ENCODE measurements around the gene POLDIP2. TPM values are rescaled to one million over a fixed set of nuclear protein-coding genes. Genes with fewer than 3 reads are reported as not detected.

Gene POLDIP2, protein sequence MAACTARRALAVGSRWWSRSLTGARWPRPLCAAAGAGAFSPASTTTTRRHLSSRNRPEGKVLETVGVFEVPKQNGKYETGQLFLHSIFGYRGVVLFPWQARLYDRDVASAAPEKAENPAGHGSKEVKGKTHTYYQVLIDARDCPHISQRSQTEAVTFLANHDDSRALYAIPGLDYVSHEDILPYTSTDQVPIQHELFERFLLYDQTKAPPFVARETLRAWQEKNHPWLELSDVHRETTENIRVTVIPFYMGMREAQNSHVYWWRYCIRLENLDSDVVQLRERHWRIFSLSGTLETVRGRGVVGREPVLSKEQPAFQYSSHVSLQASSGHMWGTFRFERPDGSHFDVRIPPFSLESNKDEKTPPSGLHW
- 66.9 and 72.3 TPM in 2 replicates for total RNA-seq

DNA sequence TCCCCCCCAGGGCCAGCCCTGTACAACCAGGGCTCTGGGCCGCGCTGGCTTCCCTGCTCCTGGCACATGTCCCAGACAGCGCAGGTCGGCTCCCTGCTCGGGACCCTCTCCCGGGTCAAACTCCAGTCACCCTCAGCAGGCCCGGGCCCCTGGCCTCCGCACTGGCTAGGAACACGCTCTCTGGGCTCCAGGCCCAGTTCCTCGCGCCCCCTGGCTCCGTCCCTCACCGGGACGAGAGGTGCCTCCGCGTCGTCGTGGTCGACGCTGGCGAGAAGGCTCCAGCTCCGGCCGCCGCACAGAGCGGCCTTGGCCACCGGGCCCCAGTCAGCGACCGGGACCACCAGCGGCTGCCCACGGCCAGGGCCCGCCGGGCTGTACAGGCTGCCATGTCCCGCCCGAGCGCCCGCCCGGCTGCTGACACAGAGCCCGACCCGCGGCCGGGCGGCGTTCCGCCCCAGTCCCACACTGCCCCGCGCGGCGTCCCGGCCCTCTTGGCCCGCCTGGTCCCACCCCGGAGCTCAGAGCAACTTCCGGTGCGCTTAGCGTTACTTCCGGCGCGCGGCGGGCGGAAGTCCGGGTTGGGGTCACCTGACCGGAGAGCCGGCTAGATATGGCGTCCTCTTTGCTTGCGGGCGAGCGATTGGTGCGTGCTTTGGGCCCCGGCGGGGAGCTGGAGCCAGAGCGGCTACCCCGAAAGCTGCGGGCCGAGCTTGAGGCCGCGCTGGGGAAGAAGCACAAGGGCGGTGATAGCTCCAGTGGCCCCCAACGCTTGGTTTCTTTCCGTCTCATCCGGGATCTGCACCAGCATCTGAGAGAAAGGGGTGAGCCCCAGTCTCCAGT is at the start of gene POLDIP2:
Gene POLDIP2 (minus strand): TSS at position 467 of the 840 bp plus-strand sequence. CDS start 79 bp downstream, at position 388.
- peak; percentile 84 to 96 for DNase-seq (ENCODE audit: low read depth in 2 of 2)

DNA sequence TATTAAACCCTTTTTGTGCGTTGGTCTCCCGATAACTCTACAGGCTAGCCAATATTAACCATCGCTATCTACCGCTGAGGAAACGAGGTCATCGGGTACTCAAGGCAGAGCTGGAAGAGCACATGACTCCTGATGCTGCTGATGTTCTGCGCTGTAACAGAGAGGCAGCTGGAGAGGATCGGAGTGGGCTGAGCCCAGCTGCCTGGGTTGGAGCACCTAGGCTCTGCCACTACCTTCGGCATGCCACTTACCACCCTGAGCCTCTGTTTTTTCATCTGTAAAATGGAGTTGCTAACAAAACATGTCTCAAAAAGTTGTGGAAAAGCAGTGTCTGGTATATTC is 49.1 kb upstream of the POLDIP2 start:
- DNase-seq (ENCODE audit: low read depth in 2 of 2) = no peak

DNA sequence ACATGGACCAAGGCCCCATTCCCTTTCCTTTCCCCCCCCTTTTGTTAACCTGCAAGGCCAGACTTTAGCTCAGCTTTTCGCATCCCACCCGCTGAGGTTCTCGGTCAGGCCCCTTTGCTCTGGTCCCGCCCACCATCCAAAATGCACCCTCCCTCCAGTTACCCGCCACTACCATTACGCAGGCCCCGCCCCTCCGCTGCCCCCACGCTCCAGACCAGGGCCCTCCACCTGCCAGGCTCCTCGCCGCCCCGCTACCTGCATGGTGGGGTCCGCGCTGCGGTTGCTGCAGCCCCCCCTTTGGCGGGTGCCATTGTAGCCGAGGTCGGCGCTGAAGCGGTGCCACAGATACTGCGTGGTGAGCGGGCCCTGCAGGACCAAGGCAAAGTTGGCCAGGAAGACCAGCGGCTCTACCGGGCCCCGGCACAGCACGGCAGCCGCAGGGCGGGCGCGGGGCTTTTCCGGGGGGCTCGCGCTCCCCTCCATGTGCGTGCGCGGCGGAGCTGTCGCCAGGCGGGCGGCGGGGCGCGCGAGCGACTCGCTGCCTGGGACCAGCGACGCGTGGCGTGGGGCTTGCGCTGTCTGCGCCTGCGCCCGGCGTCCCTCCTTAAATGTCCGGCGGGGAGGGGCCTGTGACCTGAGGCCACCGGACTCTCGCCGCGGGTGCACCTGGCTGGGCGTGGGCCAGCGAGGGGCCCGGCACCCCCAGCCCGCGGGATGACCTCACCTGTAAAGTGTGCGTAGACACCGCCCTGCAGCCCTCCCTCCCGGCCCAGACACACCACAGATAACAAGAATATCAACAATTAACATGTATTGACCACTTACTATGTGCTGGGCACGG is 48.5 kb upstream of the POLDIP2 start, which contains the start of gene SLC46A1:
Gene SLC46A1 (minus strand): TSS at position 581 of the 841 bp plus-strand sequence. CDS start 98 bp downstream, at position 483.
- DNase-seq (ENCODE audit: low read depth in 2 of 2) = no peak

DNA sequence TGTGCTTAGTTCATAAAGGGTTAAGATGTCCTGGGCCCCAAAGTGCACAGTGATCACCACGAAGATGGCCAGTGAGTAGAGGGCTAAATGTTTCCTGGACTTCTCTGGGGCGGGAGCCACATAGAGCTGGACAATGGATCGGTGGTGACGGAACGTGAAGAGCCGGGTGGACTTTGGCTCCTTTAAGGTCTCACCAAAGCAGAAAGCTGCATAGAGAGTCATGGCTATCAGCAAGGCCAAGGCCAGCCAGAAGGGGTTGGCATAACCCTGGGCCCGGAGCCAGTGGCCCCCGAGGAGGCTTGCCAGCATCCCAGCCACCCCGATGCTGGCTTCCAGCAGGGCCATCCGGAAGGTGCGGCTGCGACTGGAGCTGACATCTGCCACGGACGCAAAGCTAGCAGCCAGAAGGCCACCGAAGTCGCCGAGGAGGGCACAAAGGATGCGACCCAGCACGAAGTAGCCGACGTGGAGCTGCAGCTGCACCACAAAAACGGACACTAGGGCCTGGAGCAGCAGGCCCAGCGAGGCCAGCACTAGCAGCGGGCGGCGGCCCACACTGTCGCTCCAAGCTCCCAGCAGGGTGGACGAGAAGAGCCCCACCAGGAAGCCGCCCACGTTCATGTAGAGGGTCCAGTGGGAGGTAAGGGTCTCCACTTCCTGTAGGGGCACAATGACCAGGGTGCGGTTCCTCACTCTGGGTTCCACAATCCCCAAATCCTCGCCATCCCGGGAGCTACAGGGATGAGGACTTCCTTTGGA is 47.7 kb upstream of the POLDIP2 start:
- DNase-seq (ENCODE audit: low read depth in 2 of 2) = no peak

DNA sequence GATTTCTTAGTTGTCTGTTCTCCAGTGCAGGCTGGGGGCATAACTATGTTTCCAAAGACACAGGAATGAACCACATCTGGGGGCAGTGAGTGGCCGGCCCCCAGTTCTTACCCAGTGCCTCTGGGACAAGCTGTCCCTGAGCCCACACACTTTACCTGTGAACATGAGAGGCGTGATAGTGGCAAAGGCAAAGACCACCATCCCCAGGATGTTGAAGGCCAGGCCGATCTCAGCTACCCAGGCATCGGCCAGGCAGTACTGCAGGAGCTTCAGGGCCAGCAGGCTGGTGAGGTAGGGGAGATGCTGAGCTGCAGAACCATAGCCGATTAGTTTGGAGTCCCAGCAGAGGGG is 47.1 kb upstream of the POLDIP2 start:
- DNase-seq (ENCODE audit: low read depth in 2 of 2) = no peak

DNA sequence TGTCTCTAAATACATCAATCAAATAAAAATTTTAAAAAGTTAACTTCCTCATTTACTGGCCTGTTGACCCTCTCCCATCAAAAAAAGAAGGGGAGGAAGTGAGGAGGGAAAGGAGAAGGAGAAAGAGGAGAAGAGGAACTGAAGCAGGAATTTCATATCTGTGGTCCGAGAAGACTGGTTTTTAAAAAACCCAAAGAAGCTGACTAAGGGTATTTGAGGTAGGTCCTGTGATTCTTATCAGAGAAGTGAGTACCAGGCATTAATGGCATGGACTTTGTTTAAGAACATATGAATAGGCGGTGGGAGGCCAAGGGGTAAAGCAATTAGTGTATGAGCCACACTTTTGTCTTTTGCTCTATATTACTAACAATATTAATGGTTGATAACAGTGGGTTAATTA is 46.7 kb upstream of the POLDIP2 start:
- no peak for DNase-seq (ENCODE audit: low read depth in 2 of 2)

DNA sequence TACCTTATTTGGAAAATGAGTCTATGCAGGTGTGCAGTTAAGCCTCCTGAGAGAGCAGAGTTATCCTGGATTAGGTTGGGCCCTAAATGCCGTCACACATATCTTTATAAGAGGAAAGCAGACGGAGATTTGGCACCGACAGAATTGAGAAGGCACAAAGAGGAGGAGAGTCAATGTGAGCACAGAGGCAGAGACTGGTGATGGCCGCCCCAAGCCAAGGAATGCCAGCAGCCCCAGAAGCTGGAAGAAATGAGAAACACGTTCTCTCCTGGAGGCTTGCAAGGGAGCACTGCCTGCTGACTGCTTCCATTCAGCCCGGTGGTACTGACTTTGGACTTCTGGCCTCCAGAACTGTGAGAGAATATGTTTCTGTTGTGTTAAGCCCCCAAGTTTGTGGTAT is 45.5 kb upstream of the POLDIP2 start:
- DNase-seq (ENCODE audit: low read depth in 2 of 2) = no peak

DNA sequence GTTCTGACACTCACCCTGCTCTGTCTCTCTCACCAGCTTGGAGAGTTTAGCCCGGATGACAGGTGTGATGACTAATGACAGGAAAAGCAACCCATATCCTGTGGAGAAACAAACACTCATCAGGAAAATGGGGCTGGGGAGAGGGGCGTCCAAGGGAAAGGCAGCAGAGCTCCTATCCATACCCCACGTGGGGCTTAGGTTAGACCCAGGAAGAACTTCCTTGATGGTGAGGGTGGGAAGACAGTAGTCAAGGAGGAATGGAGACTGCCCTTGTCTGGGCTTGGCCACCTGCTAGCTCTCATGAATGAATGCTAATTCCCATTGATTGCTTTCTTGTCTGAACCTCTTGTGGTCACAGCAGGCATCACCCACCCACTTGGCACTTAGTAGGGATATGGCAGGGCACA is 44.9 kb upstream of the POLDIP2 start:
- no peak for DNase-seq (ENCODE audit: low read depth in 2 of 2)

DNA sequence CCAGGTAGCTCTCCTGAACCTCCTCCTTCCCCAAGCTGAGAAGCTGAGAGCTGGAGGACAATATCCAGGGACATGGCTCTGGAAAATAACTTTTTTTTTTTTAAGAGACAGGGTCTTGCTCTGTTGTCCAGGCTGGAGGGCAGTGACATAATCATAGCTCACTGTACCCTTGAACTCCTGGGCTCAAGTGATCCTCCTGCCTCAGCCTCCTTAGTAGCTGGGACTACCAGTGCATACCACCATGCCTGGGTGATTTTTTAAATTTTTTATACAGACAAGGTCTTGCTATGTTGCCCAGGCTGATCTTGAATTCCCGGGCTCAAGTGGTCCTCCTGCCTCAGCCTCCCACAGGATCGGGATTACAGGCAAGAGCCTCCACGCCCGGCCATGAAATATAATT is 42.5 kb upstream of the POLDIP2 start:
- no peak for DNase-seq (ENCODE audit: low read depth in 2 of 2)

DNA sequence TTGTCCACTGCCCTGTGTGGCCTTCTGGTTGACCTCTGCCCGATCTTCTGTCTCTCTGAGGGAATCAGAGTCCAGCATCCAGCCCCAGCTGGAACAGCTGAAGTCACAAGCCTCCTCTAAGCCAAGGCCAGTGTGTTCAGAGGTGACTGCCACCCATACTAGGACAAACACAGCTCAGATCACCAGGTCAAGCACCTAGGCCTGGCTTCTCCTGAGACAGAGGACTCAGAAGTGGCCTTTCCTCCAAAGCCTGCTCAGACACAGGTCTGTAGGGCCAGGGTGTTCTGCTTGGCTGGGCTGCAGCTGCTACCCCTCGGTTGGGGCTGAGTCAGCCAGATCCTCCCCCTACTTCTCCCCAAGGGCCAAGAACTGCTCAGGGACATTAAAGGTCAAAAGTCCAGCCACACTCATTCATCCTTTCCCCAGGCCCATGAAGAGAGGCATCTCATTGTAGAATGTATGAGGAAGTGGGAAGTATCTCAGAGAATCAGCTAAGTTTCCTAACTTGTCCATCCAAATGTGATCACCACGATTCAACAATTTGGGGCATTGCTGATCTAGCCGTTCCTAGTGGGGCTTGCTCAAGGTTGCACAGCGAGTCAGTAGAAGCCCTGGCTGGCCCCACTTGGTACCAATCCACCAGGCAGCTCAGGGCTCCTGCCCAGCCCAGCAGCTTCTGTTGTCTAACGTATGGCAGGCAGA is 41.1 kb upstream of the POLDIP2 start:
- DNase-seq (ENCODE audit: low read depth in 2 of 2) = no peak

DNA sequence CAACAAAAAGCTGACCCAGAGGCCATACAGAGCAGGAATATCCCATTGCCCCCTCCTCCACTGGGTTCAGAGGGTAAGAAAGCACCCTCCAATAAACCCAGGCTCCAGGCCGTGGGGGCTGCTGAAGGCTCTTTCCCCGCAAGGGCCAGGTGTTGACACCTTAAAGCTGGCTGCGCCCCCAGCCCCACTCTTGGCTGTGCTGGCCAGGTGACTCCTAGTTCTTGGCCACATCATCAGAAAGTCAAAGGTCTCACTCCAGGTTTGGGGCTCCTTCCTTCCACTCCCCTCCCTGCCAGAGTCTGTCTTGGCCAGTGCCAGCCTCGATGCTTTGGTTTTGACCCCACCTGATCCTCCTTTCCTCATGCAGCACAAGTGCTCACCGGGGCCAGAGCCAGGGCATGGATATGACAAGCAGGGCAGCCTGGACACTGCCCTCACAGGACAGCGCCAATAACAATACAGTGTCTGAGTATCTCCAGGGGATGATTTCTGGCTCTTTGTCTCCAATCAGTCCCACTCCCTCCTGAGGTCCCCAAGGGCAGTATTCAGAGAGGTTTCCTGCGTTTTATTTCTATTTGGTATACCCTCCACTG is 40.5 kb upstream of the POLDIP2 start:
- no peak for DNase-seq (ENCODE audit: low read depth in 2 of 2)

DNA sequence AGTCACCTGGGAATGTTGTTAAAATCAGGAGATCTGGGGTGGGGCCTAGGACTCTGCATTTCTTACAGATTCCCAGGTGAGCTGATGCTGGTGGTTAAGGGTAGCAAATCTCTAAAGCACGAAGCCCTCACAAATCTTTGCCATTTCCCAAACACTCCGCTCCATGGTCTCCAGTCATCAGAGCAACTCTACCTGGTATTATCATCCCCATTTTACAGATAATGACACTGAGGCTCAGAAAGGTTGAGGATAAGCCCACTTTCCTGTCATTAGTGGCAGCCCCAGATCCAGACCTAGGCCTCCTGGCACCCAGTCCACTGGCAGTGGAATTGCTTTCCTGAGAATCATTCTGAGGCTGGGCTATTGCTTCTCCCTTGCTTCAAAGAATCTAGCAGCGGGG is 39.9 kb upstream of the POLDIP2 start:
- DNase-seq (ENCODE audit: low read depth in 2 of 2) = no peak

DNA sequence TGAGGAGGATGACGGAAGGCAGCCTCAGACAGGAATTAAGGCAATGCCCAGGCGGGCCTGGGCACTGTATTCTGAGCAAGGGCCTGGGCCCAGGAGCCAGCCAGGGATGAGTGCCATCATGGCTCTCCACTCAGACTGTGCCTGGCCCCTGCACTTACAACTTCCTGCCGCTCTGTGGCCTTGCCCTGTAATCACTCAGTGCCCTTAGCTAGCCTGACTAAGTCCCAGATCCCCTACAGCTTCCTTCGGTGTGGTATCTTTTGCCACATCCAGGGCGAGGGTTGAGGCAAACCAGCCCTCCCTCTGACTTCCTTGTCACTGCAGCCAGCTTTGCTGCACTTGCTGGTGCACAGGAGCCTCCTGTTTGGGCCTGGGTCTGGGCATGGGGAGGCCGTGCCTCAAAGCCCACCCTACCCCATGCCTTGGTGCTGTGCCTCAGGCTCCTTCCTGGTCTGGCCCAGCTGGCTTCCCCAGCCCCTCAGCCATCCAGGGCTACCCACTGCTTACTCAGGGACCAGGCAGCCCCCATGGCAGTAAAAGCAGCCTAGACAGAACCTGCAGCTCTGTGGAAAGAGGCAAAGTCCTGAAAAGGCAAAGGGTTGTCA is 39.4 kb upstream of the POLDIP2 start:
- DNase-seq (ENCODE audit: low read depth in 2 of 2) = no peak

DNA sequence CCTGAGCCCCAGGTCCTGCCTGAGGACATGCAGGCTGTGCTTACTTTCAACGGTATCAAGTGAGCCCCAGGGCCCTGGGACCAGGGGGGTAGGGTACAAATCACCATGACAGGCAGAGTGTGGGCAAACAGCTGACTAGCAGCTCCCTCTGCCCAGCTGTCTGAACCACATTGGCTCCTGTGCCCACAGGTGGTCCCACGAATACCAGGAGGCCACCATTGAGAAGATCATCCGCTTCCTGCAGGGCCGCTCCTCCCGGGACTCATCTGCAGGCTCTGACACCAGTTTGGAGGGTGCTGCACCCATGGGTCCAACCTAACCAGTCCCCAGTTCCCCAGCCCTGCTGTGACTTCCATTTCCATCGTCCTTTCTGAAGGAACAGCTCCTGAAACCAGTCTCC is 38.6 kb upstream of the POLDIP2 start:
- DNase-seq (ENCODE audit: low read depth in 2 of 2) = no peak

DNA sequence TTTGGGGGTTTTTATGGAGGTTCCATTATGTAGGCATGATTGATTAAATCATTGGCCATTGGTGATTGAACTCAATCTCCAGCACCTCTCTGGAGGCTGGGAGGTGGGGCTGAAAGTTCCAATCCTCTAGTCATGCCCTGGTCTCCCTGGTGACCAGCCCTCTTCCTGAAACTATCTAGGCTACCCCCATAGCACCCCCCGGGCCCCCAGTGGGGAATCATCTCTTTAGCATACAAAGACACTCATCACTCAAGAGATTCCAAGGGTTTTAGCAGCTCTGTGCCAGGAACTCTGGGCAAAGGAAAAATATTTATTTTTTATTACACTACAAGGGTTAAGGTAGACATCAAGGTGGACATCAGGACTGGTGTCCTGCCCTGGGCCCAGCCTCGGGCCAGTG is 38.1 kb upstream of the POLDIP2 start:
- DNase-seq (ENCODE audit: low read depth in 2 of 2) = no peak

DNA sequence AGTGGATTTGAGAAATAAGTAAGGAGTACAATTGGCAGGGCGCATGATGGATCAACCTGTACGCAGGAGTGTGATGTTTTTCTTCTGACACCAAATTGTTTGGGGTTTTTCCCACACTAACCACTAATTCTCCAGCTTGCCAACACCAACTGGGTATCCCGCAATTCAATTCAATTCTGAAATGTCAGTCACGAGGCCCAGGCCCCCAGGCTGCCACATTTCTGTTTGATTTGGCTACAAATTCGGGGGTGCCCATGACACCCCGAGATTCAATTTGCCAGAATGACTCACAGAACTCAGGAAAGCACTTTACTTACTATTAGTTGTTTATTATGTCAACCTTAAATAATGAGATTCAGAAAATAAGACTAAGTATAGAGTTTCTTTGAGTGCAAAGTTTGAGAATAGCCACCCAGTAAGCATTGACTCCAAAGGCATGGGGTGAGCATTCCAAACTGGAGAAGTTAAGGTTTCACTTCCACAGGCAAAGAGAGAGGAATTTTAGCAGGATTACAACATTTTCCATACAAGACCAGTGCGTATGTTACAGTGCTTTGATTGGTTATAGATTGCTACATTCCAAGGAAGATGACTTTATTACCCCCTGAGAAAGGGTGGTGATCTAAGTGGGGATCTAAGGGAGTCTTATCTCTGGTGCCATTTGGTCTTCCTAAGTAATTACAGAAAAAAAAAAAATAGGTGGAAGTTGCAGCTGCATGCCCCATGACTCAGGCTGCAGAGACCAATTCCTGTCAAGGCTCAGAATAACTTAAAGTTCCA is 37.2 kb upstream of the POLDIP2 start:
- DNase-seq (ENCODE audit: low read depth in 2 of 2) = peak in 1 of 2 donors; percentile 53

DNA sequence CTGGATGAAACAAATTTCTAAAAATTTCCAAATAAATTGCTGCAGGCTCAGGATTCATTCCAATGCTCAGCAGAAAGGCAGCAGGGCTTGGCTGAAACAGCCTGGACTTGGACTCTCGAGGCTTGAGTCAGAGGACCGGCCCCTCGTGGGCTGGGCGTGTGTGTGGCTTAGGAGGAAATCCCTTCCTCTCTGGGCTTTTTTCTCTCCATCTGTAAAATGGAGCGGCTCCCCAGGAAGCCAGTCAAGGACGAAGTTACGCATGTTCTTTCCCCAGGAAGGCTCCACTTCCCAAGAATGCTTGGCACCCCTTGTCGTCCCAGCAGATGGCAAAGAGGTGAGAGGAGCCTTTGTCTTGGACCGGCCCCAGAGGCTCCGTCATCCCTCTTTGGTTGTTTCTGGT is 35.2 kb upstream of the POLDIP2 start:
- no peak for DNase-seq (ENCODE audit: low read depth in 2 of 2)

DNA sequence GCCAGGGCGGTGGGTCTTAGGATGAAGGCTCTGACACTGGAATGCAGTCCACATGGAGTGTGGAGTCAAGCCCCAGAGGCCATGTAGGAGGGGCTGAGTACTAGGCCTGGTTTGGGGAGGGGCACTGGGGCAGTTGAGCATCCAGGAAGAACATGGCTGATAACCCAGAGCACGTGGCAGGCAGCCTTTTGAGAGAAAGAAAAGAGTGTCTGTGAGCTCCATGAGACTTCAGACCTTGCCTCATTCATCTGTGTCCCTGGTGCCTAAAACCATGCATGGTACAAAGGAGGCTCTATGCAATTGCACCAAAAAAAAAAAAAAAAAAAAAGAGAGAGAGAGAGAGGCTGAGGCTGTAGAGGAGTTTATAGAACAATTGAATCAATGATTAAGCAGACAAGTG is 34.1 kb upstream of the POLDIP2 start:
- no peak for DNase-seq (ENCODE audit: low read depth in 2 of 2)

DNA sequence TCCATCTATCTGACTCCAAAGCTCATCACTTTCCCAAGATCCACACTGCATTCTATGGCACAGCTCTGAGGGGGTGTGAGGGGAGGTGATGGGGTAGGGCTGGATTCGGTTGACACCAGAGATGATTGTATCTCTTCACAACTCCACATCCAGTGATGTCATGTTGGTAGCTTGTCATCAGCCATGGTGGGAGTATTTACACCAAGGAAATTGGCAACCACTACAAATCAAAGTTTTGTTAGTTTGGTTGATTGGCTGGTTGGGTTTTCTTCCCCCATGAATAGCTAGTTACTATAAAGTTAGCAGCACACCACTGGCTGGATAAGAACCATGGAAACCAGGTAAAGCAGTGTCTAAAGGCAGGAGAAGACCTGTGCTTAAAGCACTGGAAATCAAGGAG is 33.7 kb upstream of the POLDIP2 start:
- no peak for DNase-seq (ENCODE audit: low read depth in 2 of 2)
